Activated CD4-positive, alpha-beta T cell treated with anti-CD3 and anti-CD28 coated beads for 24 hours (primary cell): ENCODE measurements around the gene GABRG3.

Experiments used
- DNase-seq, 2 donors: peaks; one replicate each; pipeline ENCODE4 v3.0.0-alpha.2; 2020; ENCODE audit warnings: low read depth in 2 of 2

The GABRG3 gene

DNA sequence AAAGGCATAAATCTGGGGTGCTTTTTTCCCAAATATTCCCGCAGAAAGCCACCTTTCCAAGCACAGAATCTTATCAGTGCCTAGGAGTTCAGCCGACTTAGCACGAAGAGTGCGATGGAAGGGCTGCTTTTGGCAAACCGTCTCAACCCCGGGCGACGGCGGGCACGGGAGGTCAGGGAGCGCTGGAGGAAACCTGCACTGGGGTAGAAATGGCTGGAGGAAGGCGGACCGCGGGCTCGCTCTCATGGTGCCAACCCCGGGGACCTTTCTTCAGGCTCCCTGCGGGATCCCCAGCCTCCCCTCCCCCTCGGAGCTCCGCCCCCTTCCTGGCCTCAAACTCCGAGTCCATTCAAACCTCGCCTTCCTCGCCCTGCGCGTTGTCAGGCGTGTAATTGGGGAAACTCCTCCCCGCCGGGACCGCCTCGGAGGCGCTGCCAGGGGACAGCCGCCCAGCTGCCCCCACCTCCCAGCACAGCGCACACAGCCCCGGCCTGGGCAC lies at the start of gene GABRG3:
Gene GABRG3 (plus strand): TSS at position 470 of the 499 bp plus-strand sequence.
- no peak for DNase-seq

DNA sequence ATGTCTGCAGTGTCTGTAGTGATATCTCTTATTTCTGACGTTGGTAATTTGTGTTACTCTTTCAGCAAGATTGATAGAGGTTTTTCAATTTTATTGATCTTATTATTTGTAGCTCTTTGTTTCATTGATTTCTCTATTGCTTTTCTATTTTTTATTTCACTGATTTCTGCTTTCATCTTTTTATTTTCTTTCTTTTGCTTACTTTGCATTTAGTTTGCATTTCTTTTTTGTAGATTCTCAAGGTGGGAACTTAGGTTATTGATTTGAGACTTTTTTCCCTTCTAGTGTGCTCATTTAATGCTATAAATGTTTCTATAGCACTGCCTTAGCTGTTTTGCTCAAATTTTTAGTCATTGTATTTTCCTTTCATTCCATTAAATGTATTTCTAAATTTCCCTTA lies 49.5 kb upstream of the GABRG3 start:
- no peak for DNase-seq

DNA sequence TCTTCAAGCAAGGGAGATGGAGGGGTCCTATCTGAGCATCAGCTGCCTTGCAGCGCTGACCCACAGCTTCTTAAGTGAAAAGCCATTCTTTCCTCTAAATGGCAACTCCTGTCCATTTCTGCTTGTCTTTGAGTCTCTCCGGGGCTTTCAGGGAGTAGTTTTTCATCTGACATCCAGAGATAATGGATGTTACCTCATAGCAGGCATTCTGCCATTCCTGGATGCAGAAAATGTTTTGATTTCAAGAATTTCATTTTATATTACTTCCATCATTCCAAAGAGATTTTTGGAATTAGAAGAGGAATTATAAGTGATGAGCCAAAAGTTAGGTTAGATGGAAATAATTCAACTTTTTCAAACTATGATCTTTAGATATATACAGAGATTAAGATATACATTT lies 44.9 kb upstream of the GABRG3 start:
- no peak for DNase-seq

DNA sequence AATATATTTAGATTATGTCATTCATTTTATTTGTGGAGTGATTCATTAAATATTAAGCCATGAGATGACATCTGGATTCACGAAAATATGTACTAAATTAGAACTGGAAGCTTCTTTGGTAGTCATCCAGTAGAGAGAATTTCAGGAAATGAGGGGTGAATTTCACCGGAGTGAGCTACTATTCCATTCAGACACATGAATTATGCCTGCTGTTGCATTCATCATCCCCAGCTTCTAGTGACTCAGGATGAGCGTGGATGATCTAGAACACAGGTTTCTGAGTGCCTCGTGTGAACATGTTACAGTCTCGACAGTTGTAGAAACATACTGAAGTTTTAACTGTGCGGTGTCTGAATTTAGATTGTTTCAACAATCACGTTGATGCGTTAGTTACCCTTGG lies 42.9 kb upstream of the GABRG3 start:
- DNase-seq: no peak

DNA sequence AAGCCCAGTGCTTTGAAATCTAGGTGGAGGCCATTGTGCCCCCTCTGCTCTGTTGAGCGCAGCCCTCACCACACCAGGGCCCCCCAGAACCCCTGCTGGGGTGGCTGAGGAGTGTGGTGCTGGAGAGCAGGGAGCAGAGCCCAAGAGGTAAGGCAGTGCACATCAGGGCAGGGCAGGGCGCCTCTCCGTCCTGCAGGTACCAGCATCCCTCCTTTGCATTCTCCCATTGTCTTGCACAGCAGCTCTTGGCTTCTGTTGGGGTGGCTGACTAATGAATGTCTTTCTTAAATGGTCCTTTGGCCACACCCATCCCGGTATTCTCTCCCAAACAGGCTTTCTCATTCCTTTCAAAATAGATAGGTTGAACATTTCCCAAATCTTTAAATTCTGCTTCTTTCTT lies 41.4 kb upstream of the GABRG3 start:
- no peak for DNase-seq

DNA sequence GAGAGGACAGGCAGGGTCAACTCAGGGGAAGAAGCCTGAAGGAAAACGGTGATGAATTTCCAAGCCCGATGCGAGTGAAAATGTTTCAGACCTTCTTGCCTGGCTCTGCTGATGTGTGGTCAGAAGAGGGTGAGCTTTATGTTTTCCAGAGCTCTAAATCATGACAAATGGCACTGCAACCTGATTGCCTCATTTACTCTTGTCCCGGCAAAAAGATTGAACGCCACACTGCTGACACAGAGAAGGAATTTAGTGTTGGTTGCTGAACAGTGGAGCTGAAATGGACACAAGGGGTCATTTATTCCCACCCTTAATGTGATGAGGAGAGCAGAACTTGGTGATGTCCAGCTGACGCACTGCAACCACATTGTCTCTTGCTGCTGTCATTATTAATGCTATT lies 36.1 kb upstream of the GABRG3 start:
- DNase-seq: no peak

DNA sequence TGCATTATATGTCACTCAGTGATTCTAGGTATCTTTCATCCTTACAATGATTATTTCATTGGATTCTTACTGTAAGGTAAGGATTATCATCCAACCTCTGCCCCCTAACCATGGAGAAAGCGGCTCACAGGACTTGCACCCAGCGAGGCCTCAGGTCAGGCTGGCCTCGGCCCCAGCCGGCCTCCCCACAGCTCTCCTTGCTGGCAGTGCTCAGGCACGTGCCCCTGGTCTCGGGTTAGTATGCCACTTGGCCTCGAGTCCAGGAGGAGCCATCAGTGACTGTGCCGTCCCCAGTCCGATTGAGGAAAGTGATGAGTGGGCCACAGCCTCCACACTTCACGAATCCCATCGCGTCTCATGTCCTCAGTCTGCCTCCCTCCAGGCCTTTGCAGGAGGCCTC lies 35.7 kb upstream of the GABRG3 start:
- DNase-seq: no peak

DNA sequence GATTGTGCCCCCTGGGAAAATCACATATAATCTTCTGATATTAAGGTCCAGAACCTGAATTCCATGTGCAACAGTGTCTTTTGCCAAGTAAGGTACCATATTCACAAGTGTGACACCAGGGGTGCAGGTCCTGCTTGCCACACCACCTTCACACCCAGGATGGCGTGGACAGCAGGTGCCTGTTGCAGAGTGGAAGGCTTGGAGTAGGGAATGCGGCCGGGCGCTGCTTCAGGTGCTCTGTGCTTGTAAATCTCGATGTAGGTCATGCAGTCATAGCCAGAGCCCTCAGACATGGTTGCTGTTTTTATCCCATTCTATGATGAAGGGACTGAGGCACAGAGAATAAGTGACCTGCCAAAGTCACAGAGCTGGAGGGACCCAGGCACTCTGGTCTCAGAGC lies 34.5 kb upstream of the GABRG3 start:
- DNase-seq: no peak

DNA sequence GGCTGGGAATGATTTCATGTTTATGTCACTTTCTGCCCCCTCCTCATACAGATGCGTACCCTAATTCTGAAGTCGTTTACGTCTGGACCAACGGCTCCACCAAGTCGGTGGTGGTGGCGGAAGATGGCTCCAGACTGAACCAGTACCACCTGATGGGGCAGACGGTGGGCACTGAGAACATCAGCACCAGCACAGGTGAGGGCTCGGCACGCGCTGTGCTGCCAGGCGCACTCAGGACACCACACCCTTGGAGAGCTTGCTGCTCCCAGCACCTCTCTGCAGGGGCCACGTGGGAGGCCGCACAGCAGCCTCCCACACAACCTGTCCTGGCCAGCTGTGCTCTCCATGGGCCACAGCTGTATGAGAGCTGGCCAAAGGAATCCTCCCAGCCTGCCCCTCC lies 33.8 kb upstream of the GABRG3 start:
- DNase-seq: no peak

DNA sequence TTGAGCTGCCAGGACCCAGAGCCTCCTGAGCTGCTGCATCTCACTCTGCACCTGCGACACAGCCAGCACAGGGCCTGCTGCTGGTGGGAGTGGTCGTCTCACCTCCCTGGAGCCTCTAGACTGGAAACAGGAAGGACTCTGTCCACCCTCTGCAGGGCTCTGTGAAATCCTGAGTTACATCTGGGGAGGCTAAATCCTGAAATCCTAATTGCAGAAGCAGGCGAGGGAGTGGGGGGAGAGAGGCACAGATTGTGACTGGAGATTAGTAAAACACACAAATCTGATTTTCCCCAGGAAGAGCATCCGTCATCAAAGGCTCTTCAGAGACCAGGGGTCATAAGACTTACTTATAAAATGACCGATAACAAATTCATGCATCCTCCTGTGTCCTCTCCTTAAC lies 31.6 kb upstream of the GABRG3 start:
- DNase-seq: no peak

DNA sequence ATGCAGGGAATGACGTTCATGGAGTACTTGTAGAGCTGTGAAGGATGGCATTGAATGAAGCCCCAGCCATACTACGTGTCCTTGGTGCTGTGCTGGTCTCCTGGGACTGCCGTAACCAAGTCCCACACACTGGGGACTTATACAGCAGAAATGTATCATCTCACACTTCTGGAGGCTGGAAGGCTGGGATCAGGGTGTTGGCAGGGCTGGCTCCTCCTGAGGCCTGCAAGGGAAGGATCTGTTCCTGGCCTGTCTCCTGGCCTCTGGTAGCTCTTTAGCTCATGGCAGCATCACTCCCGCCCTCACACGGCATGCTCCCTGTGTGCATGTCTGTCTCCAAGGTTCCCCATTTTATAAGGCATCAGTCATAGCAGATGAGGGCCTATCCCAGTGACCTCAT lies 29.5 kb upstream of the GABRG3 start:
- DNase-seq: no peak

DNA sequence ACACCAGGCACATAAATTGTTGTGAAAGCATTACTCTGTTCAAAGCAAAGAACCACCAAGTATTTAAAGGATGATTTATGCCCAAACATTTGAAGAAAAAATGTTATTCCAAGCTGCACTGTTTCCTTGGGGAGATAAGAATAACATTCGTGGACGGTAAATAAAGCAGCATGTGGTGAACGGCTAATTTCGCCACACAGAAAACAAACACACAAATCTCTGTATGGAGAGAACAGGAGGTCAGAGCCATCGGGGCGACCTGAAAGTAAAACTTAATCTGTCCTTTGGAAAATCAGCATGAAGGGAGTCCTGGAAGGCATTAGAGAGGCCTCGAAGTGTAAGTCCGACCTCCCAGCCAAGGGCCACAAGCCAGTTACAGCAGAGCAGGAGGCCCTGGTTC lies 27.1 kb upstream of the GABRG3 start:
- no peak for DNase-seq

DNA sequence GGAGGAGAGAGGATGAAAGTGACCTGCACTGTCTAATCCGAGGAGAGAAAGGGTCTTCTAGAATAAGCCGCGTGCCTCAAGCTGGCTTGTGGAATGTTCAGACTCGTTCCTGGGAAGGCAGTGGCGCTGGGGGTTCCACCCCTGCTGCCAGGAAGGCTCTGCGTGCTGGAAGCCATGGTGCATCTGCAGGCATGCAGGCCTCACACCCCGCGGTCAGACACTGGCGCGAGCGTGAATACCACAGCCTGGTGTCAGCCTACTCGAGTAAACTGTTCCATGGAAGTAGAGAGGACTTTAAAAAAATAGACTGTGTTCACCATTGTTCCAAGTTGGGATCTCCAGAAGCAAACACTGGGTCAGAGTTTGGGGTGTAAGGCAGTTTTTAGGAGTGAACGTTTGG lies 25.9 kb upstream of the GABRG3 start:
- no peak for DNase-seq

DNA sequence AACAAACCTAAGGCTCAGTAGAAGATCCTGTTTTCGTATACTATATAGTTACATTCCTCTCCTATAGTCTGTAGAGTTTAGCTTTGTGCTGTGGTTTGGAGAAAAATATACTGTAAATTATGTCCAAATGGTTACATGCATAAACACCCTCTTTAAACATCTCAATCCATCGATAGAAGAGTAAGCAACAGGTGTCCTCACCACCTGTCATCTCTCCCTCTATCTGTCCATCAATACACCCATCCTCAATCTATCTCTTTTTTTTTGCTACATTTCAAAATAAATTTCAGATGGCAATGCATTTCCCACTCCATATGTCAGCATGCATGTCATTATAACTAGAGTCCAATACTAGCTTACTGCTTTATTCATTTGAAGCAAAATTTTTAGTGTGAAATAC lies 21.0 kb upstream of the GABRG3 start:
- no peak for DNase-seq

DNA sequence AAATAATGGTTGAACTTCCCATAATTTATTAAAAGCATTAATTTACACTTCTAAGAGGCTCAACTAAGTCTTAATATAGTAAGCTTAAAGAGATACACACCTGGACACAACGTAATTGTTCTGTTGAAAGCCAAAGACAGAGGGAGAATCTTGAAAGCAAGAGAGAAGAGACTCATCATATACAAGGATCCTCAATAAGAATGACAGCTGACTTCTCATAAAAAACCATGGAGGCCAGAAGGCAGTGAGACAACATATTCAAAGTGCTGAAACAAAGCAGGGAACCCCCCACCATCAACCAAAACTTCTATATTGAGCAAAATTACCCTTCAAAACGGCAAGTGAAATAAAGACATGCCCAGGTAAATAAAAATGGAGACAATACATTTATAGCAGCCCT lies 16.6 kb upstream of the GABRG3 start:
- DNase-seq: no peak

DNA sequence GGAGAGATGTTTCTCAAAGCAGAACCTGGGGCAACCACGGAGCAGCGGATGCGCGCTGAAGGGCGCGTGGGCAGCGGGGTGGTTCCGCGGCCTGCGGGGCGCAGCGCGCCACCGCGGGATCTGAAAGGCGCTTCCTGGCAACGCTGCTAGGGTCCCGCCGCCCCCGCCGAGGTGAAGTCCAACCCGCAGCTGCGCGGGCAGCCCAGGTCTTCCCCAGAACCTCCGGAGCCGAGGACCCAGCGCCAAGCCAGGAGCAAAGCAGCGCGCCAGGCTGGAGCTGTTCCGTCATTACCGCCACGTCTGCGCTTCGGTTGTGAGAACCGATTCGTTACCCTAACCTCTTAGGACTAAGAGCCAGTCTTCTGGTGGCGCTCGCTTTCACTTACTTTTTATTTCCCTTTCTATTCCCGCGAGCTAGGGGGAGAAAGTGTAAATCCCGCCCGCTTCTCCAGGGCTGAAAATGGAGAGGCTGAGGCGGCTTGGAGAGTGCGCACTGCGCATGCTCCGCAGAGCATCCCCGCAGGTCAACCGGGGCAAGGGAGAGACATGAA lies 3.2 kb upstream of the GABRG3 start:
- DNase-seq: no peak

DNA sequence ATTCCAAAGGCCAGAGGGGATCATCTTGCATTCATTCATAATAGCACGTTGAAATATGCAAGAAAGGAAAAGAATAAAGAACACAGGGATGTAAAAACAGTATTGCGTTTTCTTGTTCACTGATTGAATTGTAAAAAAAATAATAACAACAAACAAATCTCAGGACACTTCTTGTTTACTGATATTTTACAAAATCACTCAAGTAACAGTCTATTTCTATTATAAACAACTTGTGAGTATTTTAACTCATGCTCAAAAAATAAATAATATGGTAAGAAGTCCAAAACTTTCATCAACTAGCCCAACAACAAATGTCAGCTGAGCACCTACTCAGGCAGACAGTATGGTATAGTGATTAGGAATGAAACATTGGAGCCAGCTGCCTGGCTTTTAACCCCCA lies 2.2 kb upstream of the GABRG3 start:
- DNase-seq: no peak

DNA sequence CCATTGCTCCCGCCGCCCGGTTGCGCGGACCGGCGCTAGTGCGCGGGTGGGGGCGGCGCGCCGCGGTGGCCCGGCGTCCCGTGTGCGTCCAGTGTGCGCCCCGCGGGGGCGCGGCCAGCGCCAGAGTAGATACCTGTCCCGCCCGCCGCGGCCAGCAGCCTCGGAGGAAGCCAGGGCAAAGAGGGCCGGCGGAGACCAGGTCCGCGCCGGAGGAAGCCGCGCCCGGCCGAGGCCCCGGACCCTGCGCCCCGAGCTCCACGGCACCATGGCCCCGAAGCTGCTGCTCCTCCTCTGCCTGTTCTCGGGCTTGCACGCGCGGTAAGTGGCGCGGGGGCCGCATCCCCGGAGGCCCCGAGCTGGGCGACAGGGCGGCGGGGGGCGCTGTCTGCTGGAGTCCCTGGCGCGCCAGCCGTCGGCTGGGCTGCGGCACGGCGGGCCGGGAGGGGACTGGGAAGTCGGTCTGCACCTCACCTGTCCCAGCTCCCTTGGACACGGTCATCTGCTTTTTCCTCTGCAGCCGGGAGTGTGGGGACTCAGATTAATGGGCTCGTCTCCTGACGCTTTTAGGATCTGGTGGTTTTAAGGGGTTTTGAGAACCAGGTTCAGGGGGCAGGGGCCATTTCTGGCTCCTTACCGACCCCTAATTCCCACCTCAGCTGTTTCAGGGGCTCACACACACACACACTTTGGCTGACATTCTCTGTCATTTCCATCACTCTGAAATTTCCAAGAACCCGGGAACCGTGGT lies 464 bp downstream of the GABRG3 start:
- DNase-seq: no peak

DNA sequence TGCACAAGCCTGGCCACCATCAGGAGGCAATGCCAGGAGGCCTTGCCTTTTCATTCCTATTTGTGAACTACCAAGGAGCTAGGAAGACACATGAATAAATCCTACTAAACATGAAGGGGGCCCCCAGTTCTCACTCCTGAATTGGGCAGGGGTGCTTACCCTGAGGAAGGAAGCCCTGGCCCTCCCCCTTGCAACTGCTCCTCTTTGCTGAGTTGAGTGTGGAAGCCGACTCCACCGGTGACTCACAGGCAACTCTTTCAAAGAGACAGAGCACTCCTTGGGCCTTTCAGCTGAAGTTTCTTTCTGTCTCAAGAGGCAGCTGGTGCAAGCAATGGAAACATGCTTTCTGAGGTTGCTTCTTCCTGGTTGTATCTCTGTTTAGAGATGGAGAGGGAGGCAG lies 1.7 kb downstream of the GABRG3 start:
- no peak for DNase-seq

DNA sequence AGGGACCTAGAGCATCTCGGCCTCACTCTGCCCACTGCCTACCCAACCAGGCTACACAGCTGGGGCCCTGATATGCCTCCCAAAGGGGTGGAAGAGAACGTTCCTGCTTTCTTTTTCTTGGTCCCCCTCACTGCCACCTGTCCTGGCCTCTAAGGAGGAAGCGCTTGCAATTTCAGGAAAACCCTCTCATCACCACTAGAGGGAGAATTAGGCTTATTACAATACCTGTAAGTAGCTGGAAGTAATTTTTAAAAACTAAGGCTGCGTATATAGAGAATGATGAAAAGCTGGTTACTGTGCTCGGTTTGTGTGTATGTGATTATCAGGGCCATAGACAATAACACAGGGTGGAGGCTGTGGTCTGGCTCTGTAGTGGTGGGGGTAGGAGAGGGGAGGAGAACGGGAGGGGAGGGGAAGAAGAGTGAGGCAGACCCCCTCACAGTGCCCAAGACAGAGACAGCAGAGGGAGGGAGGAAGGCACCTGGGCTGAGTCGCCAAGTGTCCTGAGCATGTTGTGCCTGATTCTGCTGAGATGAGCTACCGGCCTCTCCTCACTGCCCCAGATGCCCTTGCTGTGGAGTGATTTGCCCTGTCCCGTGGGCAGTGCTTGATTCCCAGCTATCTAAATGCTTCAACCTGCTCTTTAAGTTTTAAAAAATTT lies 3.3 kb downstream of the GABRG3 start:
- DNase-seq: no peak

DNA sequence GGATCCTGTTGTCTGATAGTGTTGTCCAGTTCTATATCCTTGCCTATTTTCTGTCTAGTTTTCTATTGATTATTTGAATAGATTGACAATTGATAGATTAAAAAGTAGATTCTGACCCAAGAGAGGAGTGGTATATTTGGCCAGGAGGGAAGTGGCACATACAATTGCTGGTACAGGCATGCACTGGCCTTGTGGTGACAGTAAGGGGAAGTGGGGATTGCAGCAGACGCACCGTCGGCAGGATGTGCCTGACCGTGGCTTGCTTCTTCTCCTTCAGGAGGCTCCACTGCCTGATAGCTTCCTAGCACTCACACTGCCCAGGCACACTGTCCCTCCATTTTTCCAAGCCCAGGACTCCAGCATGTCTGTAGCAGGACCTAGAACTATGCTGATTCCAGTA lies 10.5 kb downstream of the GABRG3 start:
- DNase-seq: no peak

DNA sequence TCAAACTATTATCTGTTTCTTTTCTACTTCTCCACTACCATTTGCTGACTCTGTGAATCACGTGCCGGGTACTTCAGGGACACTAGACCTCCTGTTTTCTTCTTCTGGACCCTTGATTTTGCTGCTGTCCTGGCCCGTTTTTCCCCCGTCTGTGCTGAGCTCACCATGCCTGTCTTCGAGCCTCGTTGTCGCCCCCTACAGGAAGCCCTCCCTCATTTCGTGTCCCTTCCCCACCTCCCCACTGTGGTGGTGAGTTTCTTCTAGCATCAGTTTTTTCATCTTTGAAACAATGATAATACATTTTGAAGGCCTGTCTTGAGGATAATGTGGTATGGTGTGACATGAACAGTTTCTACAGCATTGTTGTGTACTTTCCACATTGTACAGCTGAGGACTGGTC lies 12.8 kb downstream of the GABRG3 start:
- DNase-seq: no peak

DNA sequence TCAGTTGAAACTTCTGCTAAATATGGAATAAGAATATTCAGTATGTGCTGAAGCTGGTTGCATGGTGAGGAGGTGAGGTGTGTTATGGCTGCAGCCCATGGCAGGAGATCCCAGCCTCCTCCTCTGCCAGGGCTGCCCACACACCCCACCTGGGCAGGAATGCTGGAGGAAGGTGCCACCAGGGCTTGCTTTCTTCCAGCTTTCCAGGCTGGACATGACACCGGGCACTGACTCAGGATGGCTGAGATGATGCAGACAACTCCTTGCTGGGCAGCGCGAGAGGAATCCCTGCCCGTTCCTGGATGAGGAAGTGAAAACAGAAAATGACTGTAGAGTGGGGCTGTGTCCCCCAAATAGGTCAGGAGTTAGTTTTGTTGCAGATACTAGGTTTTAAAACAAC lies 14.1 kb downstream of the GABRG3 start:
- no peak for DNase-seq
